Esophagus muscularis mucosa (tissue), 4 donors: ENCODE results near the gene ZNF554. TPM values are rescaled to one million over a fixed set of nuclear protein-coding genes. Genes with fewer than 3 reads are reported as not detected.

Experiments used
- DNase-seq: peaks from one replicate; pipeline ENCODE4 v3.0.0-alpha.2; 2017; ENCODE audit errors: extremely low spot score
- H3K27ac ChIP-seq, 4 donors: fragments of 200-600 bp; sonication (generic); replicated peaks in 1 of 4; 1 replicate in 3 of 4; 2 replicates in 1 of 4; pipeline ENCODE4 v1.5.1; 2016 to 2019; ENCODE audit warnings: mild to moderate bottlenecking in 1 of 4
- H3K27me3 ChIP-seq, 4 donors: fragments of 200-600 bp; sonication (generic); one replicate each; pipeline versions ENCODE4 v1.5.1 to v1.6.0; 2016 to 2019
- H3K36me3 ChIP-seq, 4 donors: fragments of 200-600 bp; sonication (generic); one replicate each; pipeline ENCODE4 v1.5.1; 2016 to 2019
- H3K4me1 ChIP-seq, 4 donors: fragments of 200-600 bp; sonication (generic); one replicate each; pipeline ENCODE4 v1.5.1; 2016 to 2019
- H3K4me3 ChIP-seq, 4 donors: fragments of 200-600 bp; sonication (generic); 1 replicate in 2 of 4; 2 replicates in 2 of 4; pipeline ENCODE4 v1.5.1; 2016 to 2019; ENCODE audit warnings: mild to moderate bottlenecking in 4 of 4, moderate library complexity in 1 of 4
- H3K9me3 ChIP-seq, 4 donors: fragments of 200-600 bp; sonication (generic); 1 replicate in 3 of 4; 2 replicates in 1 of 4; pipeline ENCODE4 v1.5.1; 2016 to 2019
- EP300 ChIP-seq: sonication (generic); formaldehyde crosslinking; IDR thresholded peaks from one replicate; pipeline ENCODE4 v1.6.1; 2017; ENCODE audit warnings: antibody characterized with exemption
- POLR2A ChIP-seq: fragments of 450-650 bp; IDR thresholded peaks from one replicate; pipeline ENCODE4 v1.6.1; 2017; ENCODE audit warnings: antibody characterized with exemption, moderate library complexity, mild to moderate bottlenecking, low read depth
- POLR2AphosphoS5 ChIP-seq, 2 donors: sonication (generic); formaldehyde crosslinking; IDR thresholded peaks; one replicate each; pipeline ENCODE4 v1.6.1; 2017; ENCODE audit warnings: antibody characterized with exemption in 2 of 2
- WGBS: methylation state at CpG from one replicate; pipeline ENCODE4 v1.1.5; 2018; 5-methylcytosine and 5-hydroxymethylcytosine counted together
- intact Hi-C: fragments of 100-400 bp; cut with DNase I; formaldehyde crosslinking; loops from one replicate; pipeline ENCODE4 v1.15.1; 2023
- total RNA-seq, 4 donors: library from RNA; depleted of rRNA; stranded (reverse); fragments of >200 nt; gene quantifications; one replicate each; pipeline versions ENCODE4 v1.1.0 to v1.2.1, GENCODE V29; 2016
- TF ChIP-seq, protein P1 (sequence below), 3 experiments: fragments of 200-600 bp in 2 of 3; fragments of 450-650 bp in 1 of 3; sonication (generic) in 2 of 3; IDR thresholded peaks; one replicate each; pipeline ENCODE4 v1.5.1; 2017 to 2019; ENCODE audit warnings: antibody characterized with exemption in 3 of 3, mild to moderate bottlenecking in 2 of 3, moderate library complexity in 1 of 3

Gene ZNF554
- total RNA-seq, 4 donors from 2014 or later, result 2.9 to 7.1 (median 4.6) TPM

DNA sequence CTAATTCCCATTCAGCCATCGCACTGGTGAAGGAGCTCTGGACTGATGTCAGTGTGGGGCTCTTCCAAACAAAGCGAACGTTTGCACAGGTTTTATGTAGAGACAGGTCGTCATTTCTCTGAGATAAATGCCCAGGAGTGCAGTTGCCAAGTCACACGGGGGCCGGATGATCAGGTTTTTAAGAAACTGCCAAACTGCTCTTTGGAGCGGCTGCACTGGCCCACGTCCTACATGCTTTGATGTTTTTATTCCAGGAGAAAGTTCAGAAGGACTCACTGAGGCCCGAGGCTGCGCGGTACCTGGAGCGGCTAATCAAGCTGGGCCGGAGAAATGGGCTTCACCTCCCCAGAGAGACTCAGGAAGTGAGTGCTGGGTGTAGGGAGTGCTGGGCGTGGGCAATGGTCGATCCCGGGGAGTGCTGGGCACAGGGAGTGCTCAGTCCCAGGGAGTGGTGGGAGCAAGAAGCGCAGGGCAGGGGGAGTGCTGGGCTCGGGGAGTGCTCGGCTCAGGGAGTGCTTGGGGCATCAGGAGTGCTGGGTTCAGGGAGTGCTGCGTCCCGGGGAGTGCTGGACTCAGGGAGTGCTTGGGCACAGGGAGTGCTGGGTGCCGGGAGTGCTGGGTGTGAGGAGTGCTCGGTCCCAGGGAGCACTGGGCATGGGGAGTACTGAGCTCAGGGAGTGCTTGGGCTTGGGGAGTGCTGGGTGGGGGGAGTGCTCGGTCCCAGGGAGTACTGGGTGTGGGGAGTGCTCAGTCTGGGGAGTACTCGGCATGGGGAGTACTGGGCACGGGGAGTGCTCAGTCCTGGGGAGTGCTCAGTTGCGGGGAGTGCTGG, 23.6 kb upstream of the ZNF554 start:
- TF ChIP-seq EP300 (no peak), POLR2A (no peak), POLR2AphosphoS5 (IDR thresholded peaks at IDR 0.05) (no peak)
- TF ChIP-seq, protein P1, sequence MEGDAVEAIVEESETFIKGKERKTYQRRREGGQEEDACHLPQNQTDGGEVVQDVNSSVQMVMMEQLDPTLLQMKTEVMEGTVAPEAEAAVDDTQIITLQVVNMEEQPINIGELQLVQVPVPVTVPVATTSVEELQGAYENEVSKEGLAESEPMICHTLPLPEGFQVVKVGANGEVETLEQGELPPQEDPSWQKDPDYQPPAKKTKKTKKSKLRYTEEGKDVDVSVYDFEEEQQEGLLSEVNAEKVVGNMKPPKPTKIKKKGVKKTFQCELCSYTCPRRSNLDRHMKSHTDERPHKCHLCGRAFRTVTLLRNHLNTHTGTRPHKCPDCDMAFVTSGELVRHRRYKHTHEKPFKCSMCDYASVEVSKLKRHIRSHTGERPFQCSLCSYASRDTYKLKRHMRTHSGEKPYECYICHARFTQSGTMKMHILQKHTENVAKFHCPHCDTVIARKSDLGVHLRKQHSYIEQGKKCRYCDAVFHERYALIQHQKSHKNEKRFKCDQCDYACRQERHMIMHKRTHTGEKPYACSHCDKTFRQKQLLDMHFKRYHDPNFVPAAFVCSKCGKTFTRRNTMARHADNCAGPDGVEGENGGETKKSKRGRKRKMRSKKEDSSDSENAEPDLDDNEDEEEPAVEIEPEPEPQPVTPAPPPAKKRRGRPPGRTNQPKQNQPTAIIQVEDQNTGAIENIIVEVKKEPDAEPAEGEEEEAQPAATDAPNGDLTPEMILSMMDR (IDR thresholded peaks at IDR 0.05), result no peak
- H3K27ac ChIP-seq, result no peak overlapping the region
- H3K4me3 ChIP-seq, result no peak overlapping the region
- peaks cover 0 to 11% (median 0%) of the 10 kb centered on the region in 4 donors for H3K4me1 ChIP-seq
- no peak for DNase-seq
- H3K36me3 ChIP-seq, result peaks cover 30 to 98% (median 69%) of the 10 kb centered on the region in 4 donors
- 83% methylated on average over 17 of the region's 27 CpGs for WGBS
- intact Hi-C loops, result no loop called here
- no peaks in the 10 kb centered on the region for H3K27me3 ChIP-seq
- no peaks in the 10 kb centered on the region for H3K9me3 ChIP-seq

- Histone ChIP-seq H3K4me1 (peaks cover 0 to 11% (median 0%) of the 10 kb centered on the region in 4 donors), H3K9me3 (no peaks in the 10 kb centered on the region), H3K36me3 (peaks cover 29 to 98% (median 64%) of the 10 kb centered on the region in 4 donors), H3K27me3 (no peaks in the 10 kb centered on the region), H3K27ac (no peak overlapping the region), H3K4me3 (no peak overlapping the region)
- DNase-seq, result no peak
- 95% methylated on average over 21 of the region's 23 CpGs for WGBS
- TF ChIP-seq, protein P1 (IDR thresholded peaks at IDR 0.05), result no peak
- TF ChIP-seq POLR2A (no peak), EP300 (no peak)
- intact Hi-C loops, result no loop called here
Observed at GRCh38 chr19:2796659-2797266, 22.9 kb upstream of the ZNF554 start.

DNA sequence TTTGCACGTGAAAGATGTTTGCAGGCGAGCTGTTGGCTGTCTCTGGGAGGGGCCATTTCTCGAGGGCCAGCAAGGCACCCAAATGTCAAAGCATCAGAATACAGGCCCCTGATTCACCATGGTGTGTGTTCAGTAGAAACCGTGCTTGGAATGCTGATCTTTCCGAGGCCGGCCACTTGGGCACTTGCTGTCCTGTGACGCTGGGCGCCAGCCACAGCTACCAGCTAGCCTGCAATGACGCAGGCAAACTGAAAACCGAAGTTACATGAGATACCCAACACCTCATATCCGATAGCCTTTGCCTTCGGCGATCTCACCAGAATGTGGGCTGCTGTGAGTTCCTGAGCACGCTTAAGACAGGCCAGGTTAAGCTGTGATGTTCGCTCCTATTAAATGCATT, 22.4 kb upstream of the ZNF554 start:
- Histone ChIP-seq H3K4me3 (no peak overlapping the region), H3K36me3 (peaks cover 25 to 96% (median 61%) of the 10 kb centered on the region in 4 donors), H3K27ac (no peak overlapping the region), H3K27me3 (no peaks in the 10 kb centered on the region), H3K9me3 (no peaks in the 10 kb centered on the region), H3K4me1 (peaks cover 0 to 11% (median 0%) of the 10 kb centered on the region in 4 donors)
- intact Hi-C loops, result no loop called here
- no peak for DNase-seq
- WGBS, result 91% methylated on average over 9 of the region's 15 CpGs
- no peak for TF ChIP-seq POLR2A
- TF ChIP-seq, protein P1 (IDR thresholded peaks at IDR 0.05), result no peak
- TF ChIP-seq EP300, result no peak
- no peak for TF ChIP-seq POLR2AphosphoS5 (IDR thresholded peaks at IDR 0.05)

- Histone ChIP-seq H3K27me3 (no peaks in the 10 kb centered on the region), H3K4me1 (peaks cover 0 to 11% (median 0%) of the 10 kb centered on the region in 4 donors), H3K4me3 (no peak overlapping the region), H3K27ac (no peak overlapping the region), H3K9me3 (no peaks in the 10 kb centered on the region), H3K36me3 (peaks cover 25 to 96% (median 60%) of the 10 kb centered on the region in 4 donors)
- intact Hi-C loops, result no loop called here
- TF ChIP-seq, protein P1 (IDR thresholded peaks at IDR 0.05), result no peak
- TF ChIP-seq POLR2A, result no peak
- no peak for TF ChIP-seq EP300
- TF ChIP-seq POLR2AphosphoS5 (IDR thresholded peaks at IDR 0.05), result no peak
- DNase-seq, result no peak
- 96% methylated on average over 15 of the region's 16 CpGs for WGBS
Observed at GRCh38 chr19:2798158-2798685, 21.4 kb upstream of the ZNF554 start.
